GM19372 (cell line): Measurements from ENCODE around the gene WHRN.

ENCODE experiments used
- ATAC-seq: cut with Tn5 transposase; IDR thresholded peaks from one replicate; pipeline ENCODE4 v1.9.1; 2021; ENCODE audit warnings: mild to moderate bottlenecking, low read depth, moderate library complexity; ENCODE audit not compliant: unreplicated experiment

WHRN gene

GRCh38 chr9:114515528-114515927 is 10.3 kb upstream of the WHRN start:
- ATAC-seq, result no peak

DNA sequence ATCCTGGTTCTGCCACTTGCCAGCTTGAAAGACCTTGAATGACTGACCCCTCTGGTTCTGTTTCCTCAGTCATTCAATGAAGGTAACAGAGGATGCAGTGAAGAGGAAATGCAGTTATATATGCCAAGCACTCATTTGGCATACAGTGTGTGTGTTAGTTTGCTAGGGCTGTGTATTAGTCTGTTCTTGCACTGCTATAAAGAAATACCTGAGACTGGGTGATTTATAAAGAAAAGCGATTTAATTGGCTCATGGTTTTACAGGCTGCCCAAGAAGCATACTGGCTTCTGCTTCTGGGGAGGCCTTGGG is 8.6 kb upstream of the WHRN start:
- ATAC-seq, result no peak

GRCh38 chr9:114513055-114513958 is 8.0 kb upstream of the WHRN start:
- no peak for ATAC-seq

- no peak for ATAC-seq
Measured at GRCh38 chr9:114511978-114512874, 7.0 kb upstream of the WHRN start.

GRCh38 chr9:114507726-114508125 is 2.5 kb upstream of the WHRN start:
- no peak for ATAC-seq

- no peak for ATAC-seq
Measured at GRCh38 chr9:114506082-114506390, 763 bp upstream of the WHRN start.

DNA sequence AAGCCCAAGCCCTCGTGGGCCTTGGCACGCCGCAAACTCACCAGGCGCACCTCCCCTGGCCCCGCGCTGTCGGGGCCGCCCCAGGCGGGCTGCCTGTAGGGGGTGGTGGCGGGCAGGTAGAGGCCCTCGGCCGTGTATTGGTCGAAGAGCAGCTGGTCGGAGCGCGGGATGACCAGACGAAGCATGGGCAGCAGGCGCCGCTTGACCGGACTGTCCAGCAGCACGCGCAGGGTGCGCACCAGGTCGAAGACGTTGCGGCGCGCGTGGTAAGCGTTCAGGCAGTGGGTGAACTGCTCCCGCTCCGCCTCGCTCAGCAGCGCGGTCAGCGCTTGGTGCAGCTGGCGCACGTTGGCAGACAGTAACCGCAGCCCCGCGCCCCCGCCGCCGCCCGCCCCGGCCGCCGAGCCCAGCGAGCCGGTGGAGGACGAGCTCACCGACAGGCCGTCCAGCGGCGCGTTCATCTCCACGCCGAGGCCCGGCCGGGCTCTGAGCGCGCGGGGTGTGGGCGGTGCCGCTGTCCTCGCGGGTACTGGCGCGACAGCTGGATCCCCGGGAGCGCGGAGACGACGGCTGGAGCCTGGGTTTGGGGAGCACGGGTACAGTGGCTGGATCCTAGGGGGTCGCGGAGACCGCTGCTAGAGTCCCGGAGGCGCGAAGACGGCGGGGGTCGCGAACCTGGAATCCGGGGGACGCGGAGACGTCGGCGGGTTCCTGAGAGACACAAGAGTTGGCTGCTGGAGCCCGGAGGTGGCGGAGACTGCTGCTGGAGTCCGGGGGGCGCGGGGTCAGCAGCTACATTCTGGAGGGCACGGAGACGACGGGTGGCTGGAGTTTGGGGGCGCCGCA is 709 bp downstream of the WHRN start:
- ATAC-seq, result no peak

DNA sequence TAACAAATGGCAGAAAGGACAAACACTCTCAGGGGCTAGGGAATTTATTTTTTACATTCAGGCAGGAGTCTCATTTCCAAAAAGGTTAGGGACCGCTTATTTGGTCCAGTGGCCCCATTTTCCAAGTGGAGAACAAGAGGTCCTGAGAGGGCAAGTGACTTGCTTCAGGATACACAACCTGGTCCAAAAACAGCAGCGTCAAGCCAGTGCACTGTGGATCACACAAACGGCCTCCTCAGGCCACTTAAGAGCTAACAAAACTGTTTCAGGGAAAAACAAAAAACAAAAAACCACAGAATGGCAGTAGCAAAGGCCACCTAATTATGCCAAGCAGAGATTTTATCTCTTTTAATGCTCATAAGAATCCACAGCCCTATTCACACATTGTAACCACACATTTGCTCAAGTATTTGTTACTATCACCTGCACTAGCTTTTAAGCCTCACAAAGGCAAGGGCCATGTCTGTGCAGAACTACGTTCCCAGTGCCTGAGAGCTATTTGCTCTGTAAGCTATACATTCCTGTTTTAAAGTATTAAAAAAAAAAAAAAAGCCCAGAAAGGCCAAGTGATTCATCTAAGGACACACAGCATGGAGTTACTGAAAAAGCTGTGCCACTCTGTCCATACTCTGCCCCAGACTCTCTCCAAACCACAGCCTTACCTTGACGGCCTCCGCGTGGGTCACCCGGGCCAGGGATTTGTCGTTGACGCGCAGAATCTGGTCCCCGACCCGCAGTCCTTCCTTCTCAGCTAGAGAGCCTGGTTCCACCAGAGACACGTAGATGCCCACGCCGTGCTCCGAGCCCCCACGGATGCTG is 1.5 kb downstream of the WHRN start:
- ATAC-seq, result no peak

GRCh38 chr9:114503009-114503408 is 2.3 kb downstream of the WHRN start:
- ATAC-seq, result no peak

DNA sequence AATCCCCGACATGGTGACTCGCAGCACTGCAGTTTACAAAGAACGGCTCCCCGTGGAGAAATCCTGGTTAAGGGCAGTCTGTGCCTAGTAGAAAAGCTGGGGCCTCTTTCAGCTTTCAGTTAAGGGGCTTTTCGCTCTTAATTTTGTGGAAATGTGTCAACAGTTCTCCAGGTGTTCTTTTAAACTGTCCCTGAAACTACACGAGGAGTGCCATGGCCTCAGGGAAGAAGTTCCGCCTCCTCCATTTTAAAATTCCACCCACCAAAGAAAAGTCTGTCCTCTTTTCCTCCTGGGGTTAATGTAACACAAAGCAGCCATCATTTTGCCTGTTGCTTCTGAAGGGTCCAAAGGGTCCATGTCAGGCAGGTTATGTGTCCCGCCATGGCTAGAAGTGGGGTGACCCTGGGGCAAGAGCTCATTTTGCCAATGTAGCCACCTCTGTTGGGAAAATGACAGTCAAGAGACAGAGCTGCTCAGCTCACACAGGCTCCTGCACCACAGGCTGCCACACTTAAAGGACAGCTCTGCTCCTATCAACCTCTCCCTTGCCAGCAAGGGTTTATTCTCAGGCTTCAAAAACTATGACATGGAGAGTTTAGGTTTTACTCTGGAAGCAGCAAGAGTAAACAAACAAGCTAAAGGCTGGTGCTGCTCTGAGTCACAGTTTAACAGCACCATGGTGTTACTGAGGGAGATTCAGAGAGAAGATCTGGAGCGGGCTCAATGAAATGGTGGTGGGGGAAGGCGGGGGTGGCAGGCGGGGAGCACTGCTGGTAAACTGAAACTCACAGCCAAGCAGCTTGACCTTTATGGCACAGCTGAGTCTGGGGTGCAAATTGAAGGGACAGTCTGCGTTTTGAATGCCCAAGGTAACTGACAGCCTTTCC is 3.2 kb downstream of the WHRN start:
- no peak for ATAC-seq

GRCh38 chr9:114500697-114501292 is 4.5 kb downstream of the WHRN start:
- no peak for ATAC-seq

DNA sequence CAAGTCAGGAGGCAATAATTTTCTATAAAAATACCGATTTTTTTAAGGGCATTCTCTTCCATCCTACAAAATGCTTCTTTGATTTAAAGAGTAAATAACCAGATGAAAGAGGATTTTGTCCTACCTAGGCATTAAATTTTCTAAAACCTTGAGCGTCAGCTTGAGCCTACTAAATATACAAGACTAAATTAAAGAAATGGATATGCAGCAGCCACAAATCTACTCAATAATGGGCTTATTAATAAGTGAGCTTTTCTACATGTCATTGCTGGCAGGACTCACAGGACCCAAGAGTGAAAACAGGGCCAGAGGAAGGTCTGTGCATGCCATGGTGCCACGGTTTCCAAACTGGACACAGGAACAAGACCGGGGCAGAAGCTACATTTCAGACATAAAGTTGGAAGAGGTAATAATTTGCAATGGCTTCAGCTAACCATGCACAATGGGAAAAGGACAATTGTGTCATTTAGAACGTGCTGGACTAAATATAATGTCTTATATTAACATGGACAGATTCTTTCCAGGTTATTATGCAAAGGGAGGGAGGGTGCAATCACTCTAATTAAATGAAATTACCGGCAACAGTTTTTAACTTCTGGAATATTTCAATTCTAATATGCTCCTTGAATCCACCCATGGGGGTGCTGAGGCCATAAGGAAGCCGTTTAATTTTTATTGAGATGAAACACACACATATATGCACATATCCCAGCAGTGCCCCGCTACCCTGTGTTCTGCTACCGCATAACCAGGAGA is 5.2 kb downstream of the WHRN start:
- no peak for ATAC-seq

DNA sequence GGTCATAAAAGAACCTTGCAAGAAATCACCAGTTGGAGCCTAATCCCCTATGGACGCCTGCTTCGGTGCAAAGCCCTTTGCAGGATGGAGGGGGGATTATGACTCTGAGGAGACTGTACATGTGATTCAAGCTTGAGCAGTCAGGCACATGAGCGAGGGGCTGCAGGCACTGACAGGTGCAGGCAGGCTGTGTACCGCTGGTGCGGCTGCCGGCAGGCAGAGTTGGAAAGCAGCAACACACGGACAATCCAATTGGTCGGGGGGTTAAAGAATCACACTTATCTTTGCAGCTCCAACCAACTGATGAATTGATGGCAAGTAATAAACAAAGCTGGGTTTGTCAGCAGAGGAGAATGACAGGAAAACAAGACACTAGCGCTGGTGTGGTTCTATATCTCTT is 5.7 kb downstream of the WHRN start:
- no peak for ATAC-seq

DNA sequence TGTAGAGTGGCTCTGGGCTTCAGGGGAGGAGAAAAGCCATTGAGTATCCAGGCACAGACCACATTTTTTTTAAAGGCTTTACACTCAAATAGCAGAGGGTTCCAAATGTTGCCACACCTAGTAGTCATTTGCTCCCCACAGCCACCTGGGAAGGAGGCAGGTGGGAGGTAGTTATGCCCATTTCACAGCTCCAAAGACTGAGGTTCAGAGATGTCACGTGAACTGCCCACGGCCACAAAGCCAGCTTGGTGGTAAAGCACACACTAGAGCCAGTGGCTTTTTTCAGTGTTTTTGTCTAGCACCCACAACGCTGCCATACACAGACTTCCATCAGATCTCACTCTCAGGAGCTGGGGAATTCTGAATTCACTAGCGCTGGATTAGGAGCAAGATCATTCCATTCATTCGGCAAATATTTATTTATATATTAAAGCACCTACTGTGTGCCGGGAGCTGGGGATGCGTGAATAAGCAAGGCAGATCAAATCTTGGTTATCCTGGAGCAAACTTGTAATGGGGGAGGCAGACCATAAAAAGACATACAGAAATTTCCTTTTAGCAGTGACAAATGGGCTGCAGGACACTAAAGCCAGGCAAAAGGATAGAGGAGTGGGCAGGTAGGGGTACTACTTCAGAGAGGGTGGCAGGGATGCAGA is 7.4 kb downstream of the WHRN start:
- ATAC-seq, result no peak

DNA sequence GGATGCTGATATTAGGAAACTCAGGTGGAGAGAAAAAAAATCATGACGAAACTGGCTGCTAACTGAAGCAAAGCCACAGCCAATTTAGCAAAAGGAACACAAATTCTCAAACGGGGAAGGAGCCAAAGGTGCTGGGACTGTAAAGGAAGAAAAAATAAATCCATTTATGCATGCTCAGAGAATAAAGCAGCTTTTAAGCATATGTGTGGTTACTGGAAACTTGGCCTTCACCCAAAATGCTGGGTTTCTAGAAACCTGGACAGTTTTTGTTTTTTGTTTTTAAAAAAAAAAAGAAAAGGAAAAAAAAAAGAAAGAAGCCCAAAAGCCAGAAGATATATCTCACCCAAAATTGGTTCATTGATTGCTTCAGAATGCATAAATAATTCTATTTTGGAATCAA is 8.0 kb downstream of the WHRN start:
- ATAC-seq, result no peak

GRCh38 chr9:114496011-114496410 is 9.3 kb downstream of the WHRN start:
- no peak for ATAC-seq

GRCh38 chr9:114494776-114495569 is 10.3 kb downstream of the WHRN start:
- ATAC-seq, result no peak
